Nephron (organoid): ENCODE data around the gene RIC8B.

ENCODE experiments used
- H3K27ac Mint-ChIP-seq, 3 experiments: 2 replicates each; pipeline ENCODE4 v1.8.0; 2020; ENCODE audit warnings: mixed read lengths in 3 of 3, mild to moderate bottlenecking in 2 of 3, moderate library complexity in 1 of 3
- H3K27me3 Mint-ChIP-seq: 2 replicates; pipeline ENCODE4 v1.8.0; 2021; ENCODE audit warnings: low read depth, mild to moderate bottlenecking, moderate library complexity, mixed read lengths
- H3K36me3 Mint-ChIP-seq: 2 replicates; pipeline ENCODE4 v1.8.0; 2020; ENCODE audit warnings: low read depth, mixed read lengths
- H3K4me1 Mint-ChIP-seq: 2 replicates; pipeline ENCODE4 v1.8.0; 2020; ENCODE audit warnings: mixed read lengths
- H3K4me3 Mint-ChIP-seq, 3 experiments: 2 replicates each; pipeline ENCODE4 v1.8.0; 2020; ENCODE audit warnings: mild to moderate bottlenecking in 3 of 3, mixed read lengths in 3 of 3, moderate library complexity in 2 of 3
- H3K9me3 Mint-ChIP-seq: 2 replicates; pipeline ENCODE4 v1.8.0; 2020; ENCODE audit warnings: mixed read lengths
- CTCF ChIP-seq, 3 experiments: fragments of 200-600 bp; sonication (generic); IDR thresholded peaks; one replicate each; pipeline ENCODE4 v1.5.0; 2021; ENCODE audit warnings: antibody characterized with exemption in 3 of 3; ENCODE audit not compliant: unreplicated experiment in 3 of 3

RIC8B gene

GRCh38 chr12:106819991-106820390, 45.5 kb downstream of the RIC8B start:
- no peak for TF ChIP-seq CTCF (IDR thresholded peaks at IDR 0.05; ENCODE audit: unreplicated experiment in 3 of 3)
- no peaks in the 10 kb centered on the region for H3K9me3 Mint-ChIP-seq
- no peak overlapping the region for H3K4me3 Mint-ChIP-seq
- H3K27me3 Mint-ChIP-seq = no peaks in the 10 kb centered on the region
- H3K4me1 Mint-ChIP-seq = peaks cover 12% of the 10 kb centered on the region
- H3K36me3 Mint-ChIP-seq = peaks cover 55% of the 10 kb centered on the region
- H3K27ac Mint-ChIP-seq = peak overlapping the region in 1 of 3 experiments; percentile 3

DNA sequence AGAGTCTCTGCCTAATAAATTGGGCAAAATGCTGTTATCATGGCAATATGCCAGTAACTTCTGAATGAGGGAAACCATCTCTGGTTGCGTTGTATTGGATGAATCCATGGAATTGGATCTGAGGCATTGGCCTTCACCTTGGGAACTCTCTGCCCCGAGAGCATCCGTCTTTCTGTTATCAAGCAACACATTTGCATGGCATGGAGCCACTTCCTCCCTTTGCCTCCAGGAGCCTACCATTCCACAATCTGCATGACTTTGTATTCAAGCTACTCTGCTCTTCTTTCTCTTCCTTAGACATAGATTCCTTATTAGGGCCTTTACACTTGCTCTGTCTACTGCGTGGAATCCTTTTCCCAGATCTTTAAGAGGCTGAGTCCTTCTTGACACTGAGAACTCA, 57.2 kb downstream of the RIC8B start:
- H3K36me3 Mint-ChIP-seq = peaks cover 43% of the 10 kb centered on the region
- H3K27ac Mint-ChIP-seq = no peak overlapping the region
- no peaks in the 10 kb centered on the region for H3K27me3 Mint-ChIP-seq
- no peak overlapping the region for H3K4me3 Mint-ChIP-seq
- TF ChIP-seq CTCF (IDR thresholded peaks at IDR 0.05; ENCODE audit: unreplicated experiment in 3 of 3) = no peak
- H3K9me3 Mint-ChIP-seq = no peaks in the 10 kb centered on the region
- H3K4me1 Mint-ChIP-seq = no peaks in the 10 kb centered on the region

GRCh38 chr12:106837782-106838181, 63.3 kb downstream of the RIC8B start:
- Mint-ChIP-seq H3K27ac (no peak overlapping the region), H3K4me1 (peaks cover 33% of the 10 kb centered on the region), H3K9me3 (no peaks in the 10 kb centered on the region), H3K27me3 (no peaks in the 10 kb centered on the region), H3K4me3 (no peak overlapping the region), H3K36me3 (peaks cover 20% of the 10 kb centered on the region)
- TF ChIP-seq CTCF (IDR thresholded peaks at IDR 0.05; ENCODE audit: unreplicated experiment in 3 of 3) = no peak

- TF ChIP-seq CTCF (IDR thresholded peaks at IDR 0.05; ENCODE audit: unreplicated experiment in 3 of 3) = no peak
- Mint-ChIP-seq H3K36me3 (peaks cover 17% of the 10 kb centered on the region), H3K4me3 (no peak overlapping the region), H3K9me3 (no peaks in the 10 kb centered on the region), H3K27me3 (no peaks in the 10 kb centered on the region), H3K27ac (peak overlapping the region; percentile 46 to 88 (median 50)), H3K4me1 (peaks cover 33% of the 10 kb centered on the region)
Observed at GRCh38 chr12:106839333-106839732, 64.9 kb downstream of the RIC8B start.

GRCh38 chr12:106840243-106840642, 65.8 kb downstream of the RIC8B start:
- Mint-ChIP-seq H3K4me3 (peak overlapping the region in 1 of 3 experiments; percentile 28), H3K4me1 (peaks cover 33% of the 10 kb centered on the region), H3K36me3 (peaks cover 13% of the 10 kb centered on the region), H3K27ac (peak overlapping the region; percentile 48 to 88 (median 49)), H3K27me3 (no peaks in the 10 kb centered on the region), H3K9me3 (no peaks in the 10 kb centered on the region)
- TF ChIP-seq CTCF (IDR thresholded peaks at IDR 0.05; ENCODE audit: unreplicated experiment in 3 of 3) = no peak

GRCh38 chr12:106841510-106842302, 67.2 kb downstream of the RIC8B start:
- Mint-ChIP-seq H3K9me3 (no peaks in the 10 kb centered on the region), H3K27me3 (no peaks in the 10 kb centered on the region), H3K36me3 (peaks cover 4% of the 10 kb centered on the region), H3K27ac (peak overlapping the region; percentile 44 to 78 (median 73)), H3K4me1 (peaks cover 33% of the 10 kb centered on the region), H3K4me3 (no peak overlapping the region)
- peak; percentile 68 to 81 (median 72) for TF ChIP-seq CTCF (IDR thresholded peaks at IDR 0.05; ENCODE audit: unreplicated experiment in 3 of 3)
